Upper lobe of right lung (tissue), 1 donor: ENCODE results near the gene C1QC. TPM values are rescaled to one million over a fixed set of nuclear protein-coding genes. Genes with fewer than 3 reads are reported as not detected.
"Not testable (repeated sequence)": the region's sequence is repeated elsewhere in the genome, so short reads cannot be mapped to it uniquely, and the experiment has no call there.

Experiments used
- ATAC-seq: fragments of 200-7000 bp; cut with Tn5 transposase; one replicate; pipeline ENCODE4 v1.9.1; 2020; ENCODE audit warnings: mild to moderate bottlenecking, moderate library complexity
- DNase-seq: peaks from one replicate; pipeline ENCODE4 v3.0.0-alpha.2; 2020
- H3K27ac ChIP-seq: fragments of 200-600 bp; one replicate; pipeline ENCODE4 v1.8.0; 2022
- H3K27me3 ChIP-seq: fragments of 200-600 bp; one replicate; pipeline ENCODE4 v1.8.0; 2022; ENCODE audit warnings: mild to moderate bottlenecking
- H3K36me3 ChIP-seq: fragments of 200-600 bp; one replicate; pipeline ENCODE4 v1.8.0; 2022
- H3K4me1 ChIP-seq: fragments of 200-600 bp; one replicate; pipeline ENCODE4 v1.8.0; 2022
- H3K4me3 ChIP-seq: fragments of 200-600 bp; one replicate; pipeline ENCODE4 v1.8.0; 2022; ENCODE audit warnings: mild to moderate bottlenecking
- H3K9me3 ChIP-seq: fragments of 200-600 bp; one replicate; pipeline ENCODE4 v1.8.0; 2022
- CTCF ChIP-seq: fragments of 200-600 bp; IDR thresholded peaks from one replicate; pipeline ENCODE4 v1.8.0; 2022; ENCODE audit warnings: antibody characterized with exemption
- intact Hi-C: fragments of 100-400 bp; cut with DNase I; formaldehyde crosslinking; loops from one replicate; pipeline ENCODE4 v1.11.0; 2022
- total RNA-seq: library from RNA; stranded (reverse); fragmentation: NEBNext Ultra II Directional; extraction: Animal tissue kit (Norgen Biotek cat#: 25700); gene quantifications from one replicate; pipeline ENCODE4 v1.2.1, GENCODE V29; 2021
- donor health status: DM: no; HTN: yes; CAD: no; lungs with severe emphysema.

The C1QC gene
- total RNA-seq, 1 donor from 2014 or later = 353 TPM

- Histone ChIP-seq H3K9me3 (no peaks in the 10 kb centered on the region), H3K27me3 (peaks cover 17% of the 10 kb centered on the region), H3K36me3 (no peaks in the 10 kb centered on the region), H3K27ac (no peak overlapping the region), H3K4me1 (no peaks in the 10 kb centered on the region), H3K4me3 (no peak overlapping the region)
- DNase-seq = no peak
- ATAC-seq = no peak
- TF ChIP-seq CTCF = no peak
- intact Hi-C loops = no loop called here
Measured at GRCh38 chr1:22665752-22666151, 22.3 kb downstream of the C1QC start.

GRCh38 chr1:22666412-22666811 is 23.0 kb downstream of the C1QC start:
- no peak for TF ChIP-seq CTCF
- H3K4me3 ChIP-seq = no peak overlapping the region
- ATAC-seq = no peak
- no peak overlapping the region for H3K27ac ChIP-seq
- intact Hi-C loops = no loop called here
- H3K4me1 ChIP-seq = no peaks in the 10 kb centered on the region
- H3K9me3 ChIP-seq = no peaks in the 10 kb centered on the region
- H3K27me3 ChIP-seq = peaks cover 21% of the 10 kb centered on the region
- H3K36me3 ChIP-seq = no peaks in the 10 kb centered on the region
- no peak for DNase-seq

GRCh38 chr1:22668840-22669239 is 25.4 kb downstream of the C1QC start:
- intact Hi-C loops, ATAC-seq, H3K27ac ChIP-seq, H3K4me1 ChIP-seq, DNase-seq, H3K4me3 ChIP-seq, H3K9me3 ChIP-seq, H3K36me3 ChIP-seq: not testable (repeated sequence)
- H3K27me3 ChIP-seq = peaks cover 38% of the 10 kb centered on the region

GRCh38 chr1:22670352-22670975 is 27.0 kb downstream of the C1QC start:
- no peak for TF ChIP-seq CTCF
- peaks cover 46% of the 10 kb centered on the region for H3K27me3 ChIP-seq
- H3K27ac ChIP-seq = no peak overlapping the region
- H3K4me1 ChIP-seq = no peaks in the 10 kb centered on the region
- DNase-seq (no peak), ATAC-seq (no peak)
- H3K9me3 ChIP-seq = no peaks in the 10 kb centered on the region
- intact Hi-C loops = no loop called here
- no peaks in the 10 kb centered on the region for H3K36me3 ChIP-seq
- H3K4me3 ChIP-seq = no peak overlapping the region

GRCh38 chr1:22671999-22672398 is 28.6 kb downstream of the C1QC start:
- no peaks in the 10 kb centered on the region for H3K4me1 ChIP-seq
- no peak for ATAC-seq
- DNase-seq = no peak
- H3K36me3 ChIP-seq = no peaks in the 10 kb centered on the region
- TF ChIP-seq CTCF = no peak
- intact Hi-C loops = no loop called here
- H3K27ac ChIP-seq = no peak overlapping the region
- no peaks in the 10 kb centered on the region for H3K9me3 ChIP-seq
- H3K4me3 ChIP-seq = no peak overlapping the region
- peaks cover 53% of the 10 kb centered on the region for H3K27me3 ChIP-seq

- peak; percentile 59 for TF ChIP-seq CTCF
- DNase-seq (no peak), ATAC-seq (peak; percentile 60)
- no peaks in the 10 kb centered on the region for H3K4me1 ChIP-seq
- H3K9me3 ChIP-seq = no peaks in the 10 kb centered on the region
- H3K27ac ChIP-seq = no peak overlapping the region
- H3K27me3 ChIP-seq = peaks cover 51% of the 10 kb centered on the region
- H3K36me3 ChIP-seq = no peaks in the 10 kb centered on the region
- intact Hi-C loops = no loop called here
- no peak overlapping the region for H3K4me3 ChIP-seq
Measured at GRCh38 chr1:22673486-22674409, 30.3 kb downstream of the C1QC start.
